Heart left ventricle (tissue), 16 donors: Measurements from ENCODE around the gene SMAGP. TPM values are rescaled to one million over a fixed set of nuclear protein-coding genes. Genes with fewer than 3 reads are reported as not detected.
"Not testable (repeated sequence)": the region's sequence is repeated elsewhere in the genome, so short reads cannot be mapped to it uniquely, and the experiment has no call there.

Experiments
- ATAC-seq, 4 donors: fragments of 200-7000 bp; cut with Tn5 transposase; one replicate each; pipeline ENCODE4 v1.9.1; 2020 to 2022; ENCODE audit warnings: moderate library complexity in 4 of 4, mild to moderate bottlenecking in 3 of 4, moderate number of reproducible peaks in 1 of 4
- DNase-seq, 5 donors: peaks; one replicate each; pipeline ENCODE4 v3.0.0-alpha.2; 2020
- H3K27ac ChIP-seq, 12 donors: fragments of 200-600 bp; sonication (generic) in 4 of 12; one replicate each; pipeline versions ENCODE4 v1.5.0 to v1.8.0; 2016 to 2022; ENCODE audit warnings: mild to moderate bottlenecking in 2 of 12
- H3K27me3 ChIP-seq, 9 donors: fragments of 200-600 bp; sonication (generic) in 2 of 9; one replicate each; pipeline versions ENCODE4 v1.5.1 to v1.8.0; 2016 to 2022; ENCODE audit warnings: mild to moderate bottlenecking in 3 of 9
- H3K36me3 ChIP-seq, 9 donors: fragments of 200-600 bp; sonication (generic) in 2 of 9; one replicate each; pipeline versions ENCODE4 v1.5.0 to v1.8.0; 2018 to 2022; ENCODE audit warnings: mild to moderate bottlenecking in 2 of 9
- H3K4me1 ChIP-seq, 12 donors: fragments of 200-600 bp; sonication (generic) in 4 of 12; one replicate each; pipeline versions ENCODE4 v1.5.0 to v1.8.0; 2016 to 2022; ENCODE audit warnings: mild to moderate bottlenecking in 3 of 12
- H3K4me3 ChIP-seq, 12 donors: fragments of 200-600 bp; sonication (generic) in 4 of 12; one replicate each; pipeline versions ENCODE4 v1.5.0 to v1.8.0; 2017 to 2022; ENCODE audit warnings: mild to moderate bottlenecking in 9 of 12, moderate library complexity in 4 of 12
- H3K9me3 ChIP-seq, 12 donors: fragments of 200-600 bp; sonication (generic) in 4 of 12; one replicate each; pipeline versions ENCODE4 v1.5.0 to v1.8.0; 2016 to 2022; ENCODE audit warnings: mild to moderate bottlenecking in 1 of 12
- POLR2A ChIP-seq, 2 donors: fragments of 450-650 bp; IDR thresholded peaks; one replicate each; pipeline ENCODE4 v1.6.1; 2017; ENCODE audit warnings: antibody characterized with exemption in 2 of 2, mild to moderate bottlenecking in 2 of 2, moderate library complexity in 2 of 2
- WGBS, 4 donors: extraction: QIAGEN DNeasy Blood & Tissue Kit in 2 of 4; methylation state at CpG; one replicate each; pipeline versions ENCODE4 v1.1.5 to v1.1.7; 2013 to 2018; 5-methylcytosine and 5-hydroxymethylcytosine counted together
- intact Hi-C, 10 donors: fragments of 100-400 bp; cut with DNase I; formaldehyde crosslinking; loops; one replicate each; pipeline versions ENCODE4 v1.11.1 to v1.14.2; 2022
- polyA plus RNA-seq, 2 donors: library from polyadenylated mRNA; stranded (reverse); fragments of 200-250 nt; gene quantifications; one replicate each; pipeline ENCODE4 v1.2.3, GENCODE V29; 2013
- total RNA-seq, 9 donors: library from RNA; depleted of rRNA in 2 of 9; stranded (reverse); fragments of >200 nt in 2 of 9; fragmentation: NEBNext Ultra II Directional in 3 of 9; extraction: Animal tissue kit (Norgen Biotek cat#: 25700) in 3 of 9; gene quantifications; one replicate each; pipeline versions ENCODE4 v1.1.0 to v1.2.4, GENCODE V29; 2016 to 2023
- TF ChIP-seq, protein P1 (sequence below), 12 donors: fragments of 200-600 bp; sonication (generic) in 4 of 12; IDR thresholded peaks; one replicate each; pipeline versions ENCODE4 v1.5.0 to v1.8.0; 2018 to 2022; ENCODE audit warnings: antibody characterized with exemption in 12 of 12, mild to moderate bottlenecking in 5 of 12
- donor health status: ischemic (EF 13 %, LVEDD 7.1; RV severe dilation, severe dysfunction).
- donor health status: healthy with polysubstance abuse.
- donor health status: DM: no; HTN: yes; CAD: no.
- donor health status: DM: no; HTN: no; CAD: no.
- donor health status: ischemic (EF 25% LVEDD 6.9; RV normal size, moderate dysfunction).
- donor health status: ischemic (EF 25% LVEDD 5.7; RV mildly dilated, moderate dysfunction).
- donor health status: healthy.
- donor health status: DM: yes; HTN: yes; CAD: no.
- donor health status: ischemic (EF 35%, LVEDD 5.7; RV mildly dilated, moderate dysfunction).
- donor health status: nonischemic (EF 11% LVEDD 7.7; RV severe dilation, severe dysfunction).
- donor health status: DM: yes; HTN: yes; CAD: no.
- donor health status: PGD.
- donor health status: ischemic (EF 29% LVEDD 5.4; RV normal size, mild dysfunction).
- donor health status: nonischemic (EF 23%, LVEDD 6.1; RV moderate dilation, normal function).

The SMAGP gene
- total and polyA plus RNA-seq, 11 donors: 2.0 to 8.4 (median 3.7) TPM

- Histone ChIP-seq H3K4me3 (no peak overlapping the region), H3K9me3 (no peaks in the 10 kb centered on the region), H3K27ac (no peak overlapping the region), H3K27me3 (no peaks in the 10 kb centered on the region), H3K36me3 (no peaks in the 10 kb centered on the region), H3K4me1 (no peaks in the 10 kb centered on the region)
- intact Hi-C loops: no loop called here
- no peak for DNase-seq
- peak in 1 of 4 donors; percentile 42 for ATAC-seq
- no peak for TF ChIP-seq POLR2A (IDR thresholded peaks at IDR 0.05)
- TF ChIP-seq, protein P1, sequence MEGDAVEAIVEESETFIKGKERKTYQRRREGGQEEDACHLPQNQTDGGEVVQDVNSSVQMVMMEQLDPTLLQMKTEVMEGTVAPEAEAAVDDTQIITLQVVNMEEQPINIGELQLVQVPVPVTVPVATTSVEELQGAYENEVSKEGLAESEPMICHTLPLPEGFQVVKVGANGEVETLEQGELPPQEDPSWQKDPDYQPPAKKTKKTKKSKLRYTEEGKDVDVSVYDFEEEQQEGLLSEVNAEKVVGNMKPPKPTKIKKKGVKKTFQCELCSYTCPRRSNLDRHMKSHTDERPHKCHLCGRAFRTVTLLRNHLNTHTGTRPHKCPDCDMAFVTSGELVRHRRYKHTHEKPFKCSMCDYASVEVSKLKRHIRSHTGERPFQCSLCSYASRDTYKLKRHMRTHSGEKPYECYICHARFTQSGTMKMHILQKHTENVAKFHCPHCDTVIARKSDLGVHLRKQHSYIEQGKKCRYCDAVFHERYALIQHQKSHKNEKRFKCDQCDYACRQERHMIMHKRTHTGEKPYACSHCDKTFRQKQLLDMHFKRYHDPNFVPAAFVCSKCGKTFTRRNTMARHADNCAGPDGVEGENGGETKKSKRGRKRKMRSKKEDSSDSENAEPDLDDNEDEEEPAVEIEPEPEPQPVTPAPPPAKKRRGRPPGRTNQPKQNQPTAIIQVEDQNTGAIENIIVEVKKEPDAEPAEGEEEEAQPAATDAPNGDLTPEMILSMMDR (IDR thresholded peaks at IDR 0.05): peak in 5 of 12 donors; percentile 10 to 37 (median 19)
- WGBS, 4 donors: 64 to 84% (median 76%) methylated on average over 7 of the region's 7 CpGs
These were observed 7.4 kb downstream of the SMAGP start for GRCh38 chr12:51262758-51263177.

DNA sequence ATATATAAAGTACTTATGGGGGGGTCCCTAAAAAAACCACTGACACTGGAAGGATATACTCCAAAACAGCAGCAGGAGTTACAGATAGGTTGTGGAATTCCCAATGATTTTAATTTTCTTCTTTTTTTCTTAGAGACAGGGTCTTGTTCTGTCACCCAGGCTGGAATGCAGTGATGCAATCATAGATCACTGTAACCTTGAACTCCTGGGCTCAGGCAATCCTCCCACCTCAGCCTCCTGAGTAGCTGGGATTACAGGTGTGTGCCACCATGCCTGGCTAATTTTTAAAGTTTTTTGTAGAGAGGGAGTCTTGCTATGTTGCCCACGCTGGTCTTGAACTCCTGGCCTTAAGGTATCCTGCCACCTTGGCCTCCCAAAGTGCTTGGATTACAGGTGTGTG, 10.6 kb downstream of the SMAGP start:
- H3K4me3 ChIP-seq, H3K27ac ChIP-seq, intact Hi-C loops, ATAC-seq, H3K27me3 ChIP-seq, H3K4me1 ChIP-seq, H3K9me3 ChIP-seq, H3K36me3 ChIP-seq, DNase-seq: not testable (repeated sequence)
- 96 to 98% (median 97%) methylated on average over 1 of the region's 1 CpG for WGBS, 4 donors

GRCh38 chr12:51254536-51254935, 15.7 kb downstream of the SMAGP start:
- 87 to 92% (median 88%) methylated on average over 4 of the region's 4 CpGs for WGBS, 4 donors
- H3K27me3 ChIP-seq: no peaks in the 10 kb centered on the region
- no peak overlapping the region for H3K4me3 ChIP-seq
- no peak for DNase-seq
- TF ChIP-seq, protein P1 (IDR thresholded peaks at IDR 0.05): no peak
- no peak for TF ChIP-seq POLR2A (IDR thresholded peaks at IDR 0.05)
- no peaks in the 10 kb centered on the region for H3K9me3 ChIP-seq
- intact Hi-C loops: no loop called here
- ATAC-seq: no peak
- H3K27ac ChIP-seq: no peak overlapping the region
- no peaks in the 10 kb centered on the region for H3K36me3 ChIP-seq
- H3K4me1 ChIP-seq: no peaks in the 10 kb centered on the region

DNA sequence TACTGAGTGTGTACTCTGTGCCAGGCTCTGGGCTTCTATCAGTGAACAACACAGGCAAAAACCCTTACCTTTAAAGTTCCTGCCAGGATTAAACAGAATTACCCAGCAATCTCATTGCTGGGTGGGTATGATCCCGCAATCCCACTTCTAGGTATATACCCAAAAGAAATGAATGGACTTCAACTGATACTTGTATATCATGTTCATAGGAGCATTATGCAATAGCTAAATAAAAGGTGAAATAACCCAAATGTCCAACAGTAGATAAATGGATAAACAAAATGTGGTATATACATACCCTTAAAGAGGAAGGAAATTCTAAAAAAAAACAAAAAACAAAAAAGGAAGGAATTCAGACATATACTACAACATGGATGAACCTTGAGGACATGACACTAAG, 16.9 kb downstream of the SMAGP start:
- H3K27ac ChIP-seq: no peak overlapping the region
- H3K4me3 ChIP-seq: no peak overlapping the region
- no peak for TF ChIP-seq POLR2A (IDR thresholded peaks at IDR 0.05)
- no peaks in the 10 kb centered on the region for H3K4me1 ChIP-seq
- 97 to 100% (median 99%) methylated on average over 1 of the region's 1 CpG for WGBS, 4 donors
- H3K36me3 ChIP-seq: no peaks in the 10 kb centered on the region
- ATAC-seq (no peak), DNase-seq (no peak)
- intact Hi-C loops: no loop called here
- no peaks in the 10 kb centered on the region for H3K27me3 ChIP-seq
- H3K9me3 ChIP-seq: no peaks in the 10 kb centered on the region

DNA sequence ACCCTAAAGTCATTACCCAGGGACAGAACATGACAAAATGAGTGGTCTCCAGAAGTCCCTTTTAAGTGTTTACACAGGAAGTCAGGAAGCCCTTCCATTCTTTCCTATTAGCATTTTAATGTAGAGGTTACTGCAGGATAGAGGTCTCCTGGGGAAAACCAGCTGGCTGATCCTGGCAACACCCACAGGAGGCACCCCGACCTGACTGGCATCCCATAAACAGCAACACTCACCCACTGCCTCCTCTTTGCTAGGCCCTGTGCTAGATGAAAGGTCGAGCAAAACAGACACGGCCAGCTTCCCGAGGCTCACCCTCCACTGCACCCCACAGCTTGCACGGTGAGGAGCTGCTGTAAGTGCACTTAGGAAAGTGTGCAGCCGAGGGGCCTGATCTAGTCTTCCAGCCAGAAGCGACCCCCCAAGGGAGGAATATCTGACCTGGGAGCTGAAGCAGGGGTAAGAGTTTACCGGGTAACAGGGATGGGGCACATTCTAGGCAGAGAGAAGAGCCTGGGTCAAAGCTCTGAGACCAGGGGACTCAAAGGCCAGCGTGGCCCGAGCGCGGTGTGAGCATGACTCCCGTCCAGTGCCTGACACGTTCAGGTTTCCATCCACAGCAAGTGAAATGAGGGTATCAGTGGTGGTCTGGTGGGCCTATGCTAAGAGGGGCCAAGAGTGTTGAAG, 22.6 kb downstream of the SMAGP start:
- Histone ChIP-seq H3K4me1 (peaks cover 0 to 50% (median 18%) of the 10 kb centered on the region in 12 donors), H3K36me3 (peaks cover 0 to 34% (median 19%) of the 10 kb centered on the region in 9 donors), H3K27ac (peak overlapping the region in 1 of 12 donors; percentile 78), H3K27me3 (no peaks in the 10 kb centered on the region), H3K4me3 (no peak overlapping the region), H3K9me3 (no peaks in the 10 kb centered on the region)
- peak in 1 of 4 donors; percentile 10 for ATAC-seq
- TF ChIP-seq, protein P1 (IDR thresholded peaks at IDR 0.05): no peak
- TF ChIP-seq POLR2A (IDR thresholded peaks at IDR 0.05): no peak
- intact Hi-C loops: loop anchor here in 2 of 10 donors (10.0 kb wide), 2 partner anchors 163 to 203 kb away; partner anchors contain the start of genes CSRNP2 (in 1 of the 2) and LETMD1 (in 1 of the 2)
- no peak for DNase-seq
- whole genome bisulfite sequencing, 4 donors: 66 to 75% (median 70%) methylated on average over 14 of the region's 14 CpGs
